ENCODE results near the gene UNC5B.

GRCh38 chr10:71270301-71271220 lies 58.2 kb downstream of the UNC5B start:
- peak; percentile 63 to 71 for TF ChIP-seq CTCF (conservative IDR thresholded peaks at IDR 0.05 in 1 of 2, IDR thresholded peaks at IDR 0.05 in 1 of 2; ENCODE audit: extremely low read depth in 1 of 2, insufficient read depth in 1 of 2, low read depth in 1 of 2, low read length in 2 of 2)
- TF ChIP-seq EZH2 (IDR thresholded peaks at IDR 0.05; ENCODE audit: borderline replicate concordance, low read length), result no peak

All from mammary epithelial cell (primary cell).